ENCODE data around the gene MTURN. TPM values are rescaled to one million over a fixed set of nuclear protein-coding genes. Genes with fewer than 3 reads are reported as not detected.

Gene MTURN
- total RNA-seq (10 to 100 TPM in 1 of 9 donors, 1 to 10 TPM in 8; 4.6 to 15.6 (median 7.5) TPM), polyA plus RNA-seq (10 to 100 TPM in 1 of 3 donors, 1 to 10 TPM in 2; 6.6 to 11.3 (median 9.6) TPM)
- long read RNA-seq, donor 1, result 0 reads
- long read RNA-seq, donor 2, result 0 reads
- long read RNA-seq, donor 3, full-length matches to known transcripts, result 2 of 2 reads
- long read RNA-seq, donor 3, partial matches to known transcripts, result 0 of 2 reads
- long read RNA-seq, donor 3, other reads (novel, unspliced or antisense), result 0 of 2 reads
- long read RNA-seq, donor 4, result 0 reads
- long read RNA-seq, donor 5, full-length matches to known transcripts, result 8 of 9 reads
- long read RNA-seq, donor 5, partial matches to known transcripts, result 0 of 9 reads
- long read RNA-seq, donor 5, other reads (novel, unspliced or antisense), result 1 of 9 reads
- long read RNA-seq, donor 6, partial matches to known transcripts, result 2 of 3 reads
- long read RNA-seq, donor 6, other reads (novel, unspliced or antisense), result 1 of 3 reads
- long read RNA-seq, donor 7, full-length matches to known transcripts, result 1 of 1 reads
- long read RNA-seq, donor 7, partial matches to known transcripts, result 0 of 1 reads
- long read RNA-seq, donor 7, other reads (novel, unspliced or antisense), result 0 of 1 reads
- long read RNA-seq, donor 8, full-length matches to known transcripts, result 3 of 3 reads
- long read RNA-seq, donor 8, partial matches to known transcripts, result 0 of 3 reads
- long read RNA-seq, donor 8, other reads (novel, unspliced or antisense), result 0 of 3 reads
- long read RNA-seq, donor 9, result 0 reads
- long read RNA-seq, donor 10, full-length matches to known transcripts, result 4 of 4 reads
- long read RNA-seq, donor 10, partial matches to known transcripts, result 0 of 4 reads
- long read RNA-seq, donor 10, other reads (novel, unspliced or antisense), result 0 of 4 reads

DNA sequence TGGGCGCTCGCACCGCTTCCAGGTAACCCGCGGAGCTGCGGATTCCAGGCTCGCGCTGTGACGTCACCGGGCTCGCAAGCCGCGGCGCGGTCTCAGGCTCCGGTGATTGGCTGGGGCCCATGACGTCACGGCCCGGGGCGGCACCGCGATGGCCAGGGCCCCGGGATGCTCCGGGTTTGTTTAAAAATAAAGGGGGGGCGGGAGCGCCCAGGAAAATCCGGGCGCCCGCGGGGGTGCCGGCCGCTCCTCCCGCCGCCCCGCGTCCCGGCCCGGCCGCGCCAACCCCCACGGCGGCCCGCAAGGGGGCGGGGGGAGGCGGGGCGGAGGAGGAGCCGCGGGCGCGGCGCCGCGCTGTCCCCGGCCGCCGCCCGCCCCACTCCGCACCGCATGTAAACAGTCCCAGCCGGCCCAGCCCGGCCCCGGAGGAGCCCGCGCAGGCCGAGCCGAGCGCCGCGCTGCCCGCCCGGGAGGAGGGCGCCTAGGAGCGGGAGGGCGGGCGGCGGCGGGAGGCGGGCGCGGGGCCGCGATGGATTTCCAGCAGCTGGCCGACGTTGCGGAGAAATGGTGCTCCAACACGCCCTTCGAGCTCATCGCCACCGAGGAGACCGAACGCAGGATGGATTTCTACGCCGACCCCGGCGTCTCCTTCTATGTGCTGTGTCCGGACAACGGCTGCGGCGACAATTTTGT, at the start of gene MTURN:
Gene MTURN, plus strand, starts transcription at position 376 of the 690 bp plus-strand sequence. Its CDS starts 151 bp downstream, at position 527.
- Histone ChIP-seq H3K4me1 (replicated peaks in 1 of 2) (peaks cover 0 to 6% of the 10 kb centered on the region in 2 donors), H3K27ac (peak within 1 kb of the TSS in 4 of 5 donors; percentile 65 to 91 (median 76)), H3K4me3 (peak within 1 kb of the TSS; percentile 6 to 89 (median 36)), H3K27me3 (no peaks in the 10 kb centered on the region), H3K36me3 (replicated peaks in 1 of 2) (no peaks in the 10 kb centered on the region), H3K9me3 (replicated peaks in 1 of 3) (no peaks in the 10 kb centered on the region)
- peak; percentile 85 to 95 (median 89) for DNase-seq
- 0 to 1% (median 1%) methylated on average over 16 to 99 of the region's 99 CpGs for WGBS, 4 donors
- intact Hi-C loops (cut with DNase I), result no loop called here
- TF ChIP-seq POLR2A (IDR thresholded peaks at IDR 0.05), result peak; percentile 19 to 63
- peak in 2 of 6 experiments; percentile 9 to 26 for TF ChIP-seq CTCF (IDR thresholded peaks at IDR 0.05)

GRCh38 chr7:30086529-30086928, 48.3 kb upstream of the MTURN start:
- H3K27ac ChIP-seq, result no peak overlapping the region
- no peaks in the 10 kb centered on the region for H3K9me3 ChIP-seq (replicated peaks in 1 of 3)
- H3K4me3 ChIP-seq, result no peak overlapping the region
- DNase-seq, result no peak
- no peaks in the 10 kb centered on the region for H3K36me3 ChIP-seq (replicated peaks in 1 of 2)
- intact Hi-C loops (cut with DNase I), result no loop called here
- no peaks in the 10 kb centered on the region for H3K27me3 ChIP-seq
- H3K4me1 ChIP-seq (replicated peaks in 1 of 2), result no peaks in the 10 kb centered on the region
- TF ChIP-seq CTCF (IDR thresholded peaks at IDR 0.05), result no peak
- no peak for TF ChIP-seq POLR2A (IDR thresholded peaks at IDR 0.05)

- Histone ChIP-seq H3K4me1 (replicated peaks in 1 of 2) (no peaks in the 10 kb centered on the region), H3K4me3 (no peak overlapping the region), H3K36me3 (replicated peaks in 1 of 2) (no peaks in the 10 kb centered on the region), H3K27ac (no peak overlapping the region), H3K27me3 (no peaks in the 10 kb centered on the region), H3K9me3 (replicated peaks in 1 of 3) (no peaks in the 10 kb centered on the region)
- intact Hi-C loops (cut with DNase I), result no loop called here
- DNase-seq, result no peak
- TF ChIP-seq POLR2A (IDR thresholded peaks at IDR 0.05) (no peak), CTCF (IDR thresholded peaks at IDR 0.05) (no peak)
Observed at GRCh38 chr7:30087371-30087770, 47.4 kb upstream of the MTURN start.

GRCh38 chr7:30088362-30088761, 46.4 kb upstream of the MTURN start:
- no peaks in the 10 kb centered on the region for H3K9me3 ChIP-seq (replicated peaks in 1 of 3)
- H3K4me3 ChIP-seq, result no peak overlapping the region
- intact Hi-C loops (cut with DNase I), result no loop called here
- TF ChIP-seq CTCF (IDR thresholded peaks at IDR 0.05) (no peak), POLR2A (IDR thresholded peaks at IDR 0.05) (no peak)
- no peaks in the 10 kb centered on the region for H3K27me3 ChIP-seq
- DNase-seq, result no peak
- no peaks in the 10 kb centered on the region for H3K4me1 ChIP-seq (replicated peaks in 1 of 2)
- no peaks in the 10 kb centered on the region for H3K36me3 ChIP-seq (replicated peaks in 1 of 2)
- no peak overlapping the region for H3K27ac ChIP-seq

Data from adrenal gland (tissue), 19 donors.